Bronchial smooth muscle cell (primary cell): ENCODE measurements around the gene STYX. TPM values are rescaled to one million over a fixed set of nuclear protein-coding genes. Genes with fewer than 3 reads are reported as not detected.

Source experiments
- total RNA-seq: library from RNA; depleted of rRNA; stranded (reverse); fragments of >200 nt; gene quantifications from 2 replicates; pipeline ENCODE4 v1.2.1, GENCODE V29; 2014

Gene STYX
- total RNA-seq, result 9.7 and 14.7 TPM in 2 replicates

GRCh38 chr14:52729925-52730708, at the start of gene STYX:
Gene STYX (plus strand): TSS chr14:52730166. CDS start chr14:52730475, 309 bp downstream.

GRCh38 chr14:52695481-52696091, 34.4 kb upstream of the STYX start, which contains the start of gene ERO1A:
Gene ERO1A (minus strand): TSS chr14:52695558. CDS start chr14:52695481, 77 bp downstream.

GRCh38 chr14:52706724-52707706, 23.0 kb upstream of the STYX start, which contains the start of gene PSMC6:
Gene PSMC6 (plus strand): TSS chr14:52707200. CDS start chr14:52707220, 20 bp downstream.

GRCh38 chr14:52791223-52792096, 61.5 kb downstream of the STYX start, which contains the start of gene GNPNAT1:
Gene GNPNAT1 (minus strand): TSS chr14:52791607. CDS start chr14:52784650, 6,957 bp downstream.

Other genes starting within 250 kb of the STYX start
- gene TXNDC16, start 177.7 kb upstream of the STYX start, total RNA-seq, result 2.0 and 3.0 TPM in 2 replicates
- 0.43 and 0.79 TPM in 2 replicates for gene GPR137C, start 177.3 kb upstream of the STYX start, total RNA-seq
- gene ERO1A, start 34.6 kb upstream of the STYX start, total RNA-seq, result 22.5 and 36.3 TPM in 2 replicates
- gene PSMC6, start 23.0 kb upstream of the STYX start, total RNA-seq, result 85.4 and 88.0 TPM in 2 replicates
- 18.5 and 19.4 TPM in 2 replicates for gene GNPNAT1, start 61.4 kb downstream of the STYX start, total RNA-seq
- gene FERMT2, start 220.9 kb downstream of the STYX start, total RNA-seq, result 62.2 and 65.1 TPM in 2 replicates